GM12864 (cell line): ENCODE results near the gene UMODL1.

Source experiments
- DNase-seq: peaks from one replicate; pipeline ENCODE4 v3.0.0-alpha.2; 2011; ENCODE audit warnings: low read depth
- H3K4me3 ChIP-seq: 2 replicates; pipeline ENCODE4 v1.5.1; 2011; ENCODE audit warnings: mild to moderate bottlenecking, low read depth, low read length, control low read depth
- TF ChIP-seq, protein P1 (sequence below): IDR thresholded peaks from 2 replicates; pipeline ENCODE4 v1.5.1; 2011; ENCODE audit warnings: low read depth, mild to moderate bottlenecking, moderate library complexity, low read length, control low read depth, inconsistent platforms; ENCODE audit errors: missing control alignments

The UMODL1 gene

GRCh38 chr21:42083361-42083690 is 12.2 kb downstream of the UMODL1 start:
- no peak overlapping the region for H3K4me3 ChIP-seq
- no peak for DNase-seq
- TF ChIP-seq, protein P1, sequence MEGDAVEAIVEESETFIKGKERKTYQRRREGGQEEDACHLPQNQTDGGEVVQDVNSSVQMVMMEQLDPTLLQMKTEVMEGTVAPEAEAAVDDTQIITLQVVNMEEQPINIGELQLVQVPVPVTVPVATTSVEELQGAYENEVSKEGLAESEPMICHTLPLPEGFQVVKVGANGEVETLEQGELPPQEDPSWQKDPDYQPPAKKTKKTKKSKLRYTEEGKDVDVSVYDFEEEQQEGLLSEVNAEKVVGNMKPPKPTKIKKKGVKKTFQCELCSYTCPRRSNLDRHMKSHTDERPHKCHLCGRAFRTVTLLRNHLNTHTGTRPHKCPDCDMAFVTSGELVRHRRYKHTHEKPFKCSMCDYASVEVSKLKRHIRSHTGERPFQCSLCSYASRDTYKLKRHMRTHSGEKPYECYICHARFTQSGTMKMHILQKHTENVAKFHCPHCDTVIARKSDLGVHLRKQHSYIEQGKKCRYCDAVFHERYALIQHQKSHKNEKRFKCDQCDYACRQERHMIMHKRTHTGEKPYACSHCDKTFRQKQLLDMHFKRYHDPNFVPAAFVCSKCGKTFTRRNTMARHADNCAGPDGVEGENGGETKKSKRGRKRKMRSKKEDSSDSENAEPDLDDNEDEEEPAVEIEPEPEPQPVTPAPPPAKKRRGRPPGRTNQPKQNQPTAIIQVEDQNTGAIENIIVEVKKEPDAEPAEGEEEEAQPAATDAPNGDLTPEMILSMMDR: no peak

- TF ChIP-seq, protein P1: no peak
- no peak overlapping the region for H3K4me3 ChIP-seq
- DNase-seq: no peak
These were observed 13.0 kb downstream of the UMODL1 start for GRCh38 chr21:42084079-42084478.

DNA sequence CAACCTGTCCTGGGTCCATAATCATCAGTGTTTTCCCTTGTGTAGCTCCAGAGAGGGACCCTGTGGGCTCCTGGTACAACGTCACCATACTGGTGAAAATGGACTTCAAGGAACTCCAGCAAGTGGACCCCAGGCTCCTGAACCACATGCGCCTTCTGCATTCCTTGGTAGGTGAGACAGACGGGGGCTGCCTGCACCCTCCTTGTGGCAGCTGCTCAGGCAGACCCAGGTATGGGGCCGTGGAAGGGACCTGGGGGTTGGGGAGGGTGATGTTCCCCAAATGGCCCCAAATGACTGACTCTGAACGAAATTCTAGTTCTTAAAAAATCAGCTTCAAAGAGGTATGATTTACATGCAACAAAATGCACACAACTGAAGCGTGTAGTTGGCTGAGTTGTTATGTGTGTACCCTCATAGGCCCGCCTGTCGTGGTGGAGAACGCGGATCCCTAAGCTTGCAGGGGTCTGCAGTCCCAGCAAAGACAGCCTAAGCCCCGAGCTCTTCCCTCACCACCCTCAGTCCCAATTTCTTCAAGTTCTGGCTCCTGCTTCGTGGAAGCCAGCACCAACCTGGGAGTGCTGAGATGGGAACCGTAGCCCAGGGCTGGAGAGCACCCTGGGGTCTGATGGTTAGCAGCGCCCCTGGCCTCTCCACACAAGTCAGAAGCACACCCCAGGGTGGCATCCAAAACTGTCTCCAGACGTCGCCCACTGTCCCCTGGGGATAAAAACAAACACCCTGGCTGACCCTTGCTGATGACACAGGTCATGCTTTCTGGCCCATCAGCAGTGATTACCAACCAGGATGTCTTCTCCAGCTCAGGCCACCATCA is 14.3 kb downstream of the UMODL1 start:
- no peak for DNase-seq
- no peak overlapping the region for H3K4me3 ChIP-seq
- TF ChIP-seq, protein P1: no peak

DNA sequence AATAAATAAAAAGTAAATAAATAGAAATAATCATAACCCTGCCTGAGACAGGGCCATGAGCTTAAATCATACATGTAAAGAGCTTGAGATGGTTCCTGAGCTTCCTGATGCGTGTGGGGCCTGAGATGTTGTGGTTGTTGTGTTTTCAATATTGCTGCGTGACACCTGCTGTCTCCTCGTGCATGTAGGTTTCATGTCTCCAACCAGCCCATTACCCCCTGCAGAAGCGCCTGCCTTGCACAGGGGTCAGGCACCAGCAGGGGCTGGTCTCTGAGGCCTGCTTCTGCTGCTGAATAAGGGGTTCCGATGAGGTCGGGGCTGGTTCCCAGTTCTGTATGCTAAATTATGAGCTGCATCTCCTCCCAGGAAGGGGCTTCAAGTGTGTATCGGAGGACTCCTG is 15.9 kb downstream of the UMODL1 start:
- H3K4me3 ChIP-seq: no peak overlapping the region
- TF ChIP-seq, protein P1: no peak
- no peak for DNase-seq

DNA sequence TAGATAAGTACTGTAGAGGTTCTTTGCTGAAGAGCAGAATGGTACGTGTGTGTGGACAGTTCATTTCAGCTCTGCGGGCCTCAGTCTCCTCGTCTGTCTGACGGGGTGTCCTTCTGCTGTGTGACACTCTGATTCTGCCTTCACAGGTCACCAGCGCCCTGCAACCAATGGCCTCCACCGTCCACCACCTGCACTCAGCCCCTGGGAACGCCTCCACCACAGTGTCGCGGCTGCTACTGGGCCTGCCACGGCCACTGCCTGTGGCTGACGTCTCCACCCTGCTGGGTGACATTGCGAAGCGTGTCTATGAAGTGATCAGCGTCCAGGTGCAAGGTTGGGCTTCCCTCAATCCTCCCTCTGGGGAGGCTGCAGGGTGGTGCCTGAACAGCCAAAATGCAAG is 17.0 kb downstream of the UMODL1 start:
- no peak for DNase-seq
- H3K4me3 ChIP-seq: no peak overlapping the region
- TF ChIP-seq, protein P1: no peak

DNA sequence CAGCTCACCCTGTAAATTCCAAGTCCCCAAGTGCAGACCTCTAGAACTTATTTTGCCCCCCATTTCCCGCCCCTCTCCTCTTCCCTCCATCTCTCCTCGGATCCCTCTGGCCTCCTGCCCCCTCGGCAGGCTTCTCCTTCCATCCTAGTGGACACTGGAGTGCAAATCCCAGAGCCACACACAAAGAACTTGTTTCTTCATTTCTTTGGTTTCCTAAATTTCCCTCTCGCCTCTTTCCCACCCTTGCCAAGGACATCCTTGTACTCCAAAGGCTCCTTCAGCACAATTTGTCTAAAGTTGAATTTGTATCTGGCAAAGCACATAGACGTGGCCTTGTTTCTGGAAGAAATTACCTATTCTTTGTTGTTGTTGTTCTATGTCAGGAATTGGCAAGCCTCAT is 17.5 kb downstream of the UMODL1 start:
- no peak for DNase-seq
- TF ChIP-seq, protein P1: no peak
- H3K4me3 ChIP-seq: no peak overlapping the region

- no peak for DNase-seq
- H3K4me3 ChIP-seq: no peak overlapping the region
- TF ChIP-seq, protein P1: no peak
These were observed 18.0 kb downstream of the UMODL1 start for GRCh38 chr21:42089093-42089631.
